ENCODE data around the gene CYB561D1.

Gene CYB561D1

GRCh38 chr1:109479311-109479710, 14.6 kb upstream of the CYB561D1 start:
- Histone ChIP-seq H3K9me3 (ENCODE audit: control insufficient read depth in 1 of 2, low read length in 2 of 2) (no peaks in the 10 kb centered on the region), H3K27me3 (ENCODE audit: control insufficient read depth in 1 of 2, insufficient read depth in 2 of 2, low read length in 2 of 2) (peaks cover 0 to 8% of the 10 kb centered on the region in 2 donors), H3K36me3 (ENCODE audit: control insufficient read depth in 1 of 2, insufficient read depth in 2 of 2, low read length in 2 of 2) (no peaks in the 10 kb centered on the region), H3K4me3 (ENCODE audit: low read depth in 1 of 2, low read length in 2 of 2) (no peak overlapping the region), H3K27ac (ENCODE audit: low read depth, low read length) (no peak overlapping the region), H3K4me1 (ENCODE audit: control insufficient read depth in 1 of 2, insufficient read depth in 2 of 2, low read length in 2 of 2) (peaks cover 6 to 10% of the 10 kb centered on the region in 2 donors), H3K9ac (ENCODE audit: low read depth in 1 of 2, low read length in 2 of 2) (no peak overlapping the region)

- H3K27ac ChIP-seq (ENCODE audit: low read depth, low read length) = no peak overlapping the region
- H3K27me3 ChIP-seq (ENCODE audit: control insufficient read depth in 1 of 2, insufficient read depth in 2 of 2, low read length in 2 of 2) = peaks cover 0 to 8% of the 10 kb centered on the region in 2 donors
- no peaks in the 10 kb centered on the region for H3K9me3 ChIP-seq (ENCODE audit: control insufficient read depth in 1 of 2, low read length in 2 of 2)
- H3K36me3 ChIP-seq (ENCODE audit: control insufficient read depth in 1 of 2, insufficient read depth in 2 of 2, low read length in 2 of 2) = no peaks in the 10 kb centered on the region
- H3K4me1 ChIP-seq (ENCODE audit: control insufficient read depth in 1 of 2, insufficient read depth in 2 of 2, low read length in 2 of 2) = peaks cover 12 to 16% of the 10 kb centered on the region in 2 donors
- no peak overlapping the region for H3K9ac ChIP-seq (ENCODE audit: low read depth in 1 of 2, low read length in 2 of 2)
- H3K4me3 ChIP-seq (ENCODE audit: low read depth in 1 of 2, low read length in 2 of 2) = no peak overlapping the region
Observed at GRCh38 chr1:109479901-109480300, 14.0 kb upstream of the CYB561D1 start.

- Histone ChIP-seq H3K4me3 (ENCODE audit: low read depth in 1 of 2, low read length in 2 of 2) (no peak overlapping the region), H3K4me1 (ENCODE audit: control insufficient read depth in 1 of 2, insufficient read depth in 2 of 2, low read length in 2 of 2) (peaks cover 13 to 16% of the 10 kb centered on the region in 2 donors), H3K27ac (ENCODE audit: low read depth, low read length) (no peak overlapping the region), H3K36me3 (ENCODE audit: control insufficient read depth in 1 of 2, insufficient read depth in 2 of 2, low read length in 2 of 2) (no peaks in the 10 kb centered on the region), H3K9me3 (ENCODE audit: control insufficient read depth in 1 of 2, low read length in 2 of 2) (no peaks in the 10 kb centered on the region), H3K27me3 (ENCODE audit: control insufficient read depth in 1 of 2, insufficient read depth in 2 of 2, low read length in 2 of 2) (peaks cover 0 to 8% of the 10 kb centered on the region in 2 donors), H3K9ac (ENCODE audit: low read depth in 1 of 2, low read length in 2 of 2) (no peak overlapping the region)
Observed at GRCh38 chr1:109481646-109482045, 12.2 kb upstream of the CYB561D1 start.

GRCh38 chr1:109482242-109482641, 11.7 kb upstream of the CYB561D1 start:
- Histone ChIP-seq H3K9ac (ENCODE audit: low read depth in 1 of 2, low read length in 2 of 2) (no peak overlapping the region), H3K27me3 (ENCODE audit: control insufficient read depth in 1 of 2, insufficient read depth in 2 of 2, low read length in 2 of 2) (peaks cover 0 to 8% of the 10 kb centered on the region in 2 donors), H3K4me1 (ENCODE audit: control insufficient read depth in 1 of 2, insufficient read depth in 2 of 2, low read length in 2 of 2) (peaks cover 13 to 16% of the 10 kb centered on the region in 2 donors), H3K36me3 (ENCODE audit: control insufficient read depth in 1 of 2, insufficient read depth in 2 of 2, low read length in 2 of 2) (no peaks in the 10 kb centered on the region), H3K4me3 (ENCODE audit: low read depth in 1 of 2, low read length in 2 of 2) (no peak overlapping the region), H3K27ac (ENCODE audit: low read depth, low read length) (no peak overlapping the region), H3K9me3 (ENCODE audit: control insufficient read depth in 1 of 2, low read length in 2 of 2) (no peaks in the 10 kb centered on the region)

GRCh38 chr1:109482791-109483671, 10.9 kb upstream of the CYB561D1 start:
- Histone ChIP-seq H3K9me3 (ENCODE audit: control insufficient read depth in 1 of 2, low read length in 2 of 2) (no peaks in the 10 kb centered on the region), H3K9ac (ENCODE audit: low read depth in 1 of 2, low read length in 2 of 2) (peak overlapping the region in 1 of 2 donors; percentile 12), H3K4me3 (ENCODE audit: low read depth in 1 of 2, low read length in 2 of 2) (peak overlapping the region; percentile 86 to 90), H3K4me1 (ENCODE audit: control insufficient read depth in 1 of 2, insufficient read depth in 2 of 2, low read length in 2 of 2) (peaks cover 13 to 16% of the 10 kb centered on the region in 2 donors), H3K27me3 (ENCODE audit: control insufficient read depth in 1 of 2, insufficient read depth in 2 of 2, low read length in 2 of 2) (peaks cover 0 to 5% of the 10 kb centered on the region in 2 donors), H3K36me3 (ENCODE audit: control insufficient read depth in 1 of 2, insufficient read depth in 2 of 2, low read length in 2 of 2) (peaks cover 0 to 4% of the 10 kb centered on the region in 2 donors), H3K27ac (ENCODE audit: low read depth, low read length) (no peak overlapping the region)

GRCh38 chr1:109483672-109484518, 10.0 kb upstream of the CYB561D1 start, which contains the start of gene ATXN7L2:
ATXN7L2 (plus strand) TSS chr1:109483905; CDS start chr1:109483954, 49 bp downstream.
- Histone ChIP-seq H3K4me3 (ENCODE audit: low read depth in 1 of 2, low read length in 2 of 2) (peak within 1 kb of the TSS; percentile 90 to 96), H3K4me1 (ENCODE audit: control insufficient read depth in 1 of 2, insufficient read depth in 2 of 2, low read length in 2 of 2) (peaks cover 13 to 16% of the 10 kb centered on the region in 2 donors), H3K27ac (ENCODE audit: low read depth, low read length) (peak within 1 kb of the TSS; percentile 92), H3K36me3 (ENCODE audit: control insufficient read depth in 1 of 2, insufficient read depth in 2 of 2, low read length in 2 of 2) (peaks cover 0 to 8% of the 10 kb centered on the region in 2 donors), H3K9me3 (ENCODE audit: control insufficient read depth in 1 of 2, low read length in 2 of 2) (no peaks in the 10 kb centered on the region), H3K27me3 (ENCODE audit: control insufficient read depth in 1 of 2, insufficient read depth in 2 of 2, low read length in 2 of 2) (peaks cover 0 to 5% of the 10 kb centered on the region in 2 donors), H3K9ac (ENCODE audit: low read depth in 1 of 2, low read length in 2 of 2) (peak within 1 kb of the TSS; percentile 34 to 72)

GRCh38 chr1:109484519-109484975, 9.3 kb upstream of the CYB561D1 start:
- peak overlapping the region; percentile 34 to 72 for H3K9ac ChIP-seq (ENCODE audit: low read depth in 1 of 2, low read length in 2 of 2)
- H3K4me3 ChIP-seq (ENCODE audit: low read depth in 1 of 2, low read length in 2 of 2) = peak overlapping the region; percentile 70 to 96
- H3K27me3 ChIP-seq (ENCODE audit: control insufficient read depth in 1 of 2, insufficient read depth in 2 of 2, low read length in 2 of 2) = peaks cover 0 to 5% of the 10 kb centered on the region in 2 donors
- peaks cover 0 to 11% of the 10 kb centered on the region in 2 donors for H3K36me3 ChIP-seq (ENCODE audit: control insufficient read depth in 1 of 2, insufficient read depth in 2 of 2, low read length in 2 of 2)
- H3K27ac ChIP-seq (ENCODE audit: low read depth, low read length) = no peak overlapping the region
- H3K9me3 ChIP-seq (ENCODE audit: control insufficient read depth in 1 of 2, low read length in 2 of 2) = no peaks in the 10 kb centered on the region
- peaks cover 13 to 16% of the 10 kb centered on the region in 2 donors for H3K4me1 ChIP-seq (ENCODE audit: control insufficient read depth in 1 of 2, insufficient read depth in 2 of 2, low read length in 2 of 2)

GRCh38 chr1:109485001-109485400, 8.9 kb upstream of the CYB561D1 start:
- H3K9me3 ChIP-seq (ENCODE audit: control insufficient read depth in 1 of 2, low read length in 2 of 2) = no peaks in the 10 kb centered on the region
- H3K4me1 ChIP-seq (ENCODE audit: control insufficient read depth in 1 of 2, insufficient read depth in 2 of 2, low read length in 2 of 2) = peaks cover 13 to 16% of the 10 kb centered on the region in 2 donors
- H3K36me3 ChIP-seq (ENCODE audit: control insufficient read depth in 1 of 2, insufficient read depth in 2 of 2, low read length in 2 of 2) = peaks cover 0 to 11% of the 10 kb centered on the region in 2 donors
- peak overlapping the region in 1 of 2 donors; percentile 72 for H3K9ac ChIP-seq (ENCODE audit: low read depth in 1 of 2, low read length in 2 of 2)
- peak overlapping the region; percentile 70 to 96 for H3K4me3 ChIP-seq (ENCODE audit: low read depth in 1 of 2, low read length in 2 of 2)
- peaks cover 0 to 5% of the 10 kb centered on the region in 2 donors for H3K27me3 ChIP-seq (ENCODE audit: control insufficient read depth in 1 of 2, insufficient read depth in 2 of 2, low read length in 2 of 2)
- H3K27ac ChIP-seq (ENCODE audit: low read depth, low read length) = no peak overlapping the region

- H3K4me3 ChIP-seq (ENCODE audit: low read depth in 1 of 2, low read length in 2 of 2) = no peak overlapping the region
- no peak overlapping the region for H3K9ac ChIP-seq (ENCODE audit: low read depth in 1 of 2, low read length in 2 of 2)
- H3K27me3 ChIP-seq (ENCODE audit: control insufficient read depth in 1 of 2, insufficient read depth in 2 of 2, low read length in 2 of 2) = peaks cover 0 to 2% of the 10 kb centered on the region in 2 donors
Observed at GRCh38 chr1:109487261-109487660, 6.6 kb upstream of the CYB561D1 start.

More at GRCh38 chr1:109487261-109487660, 6.6 kb upstream of the CYB561D1 start:
- Histone ChIP-seq H3K36me3 (ENCODE audit: control insufficient read depth in 1 of 2, insufficient read depth in 2 of 2, low read length in 2 of 2) (peaks cover 0 to 11% of the 10 kb centered on the region in 2 donors), H3K9me3 (ENCODE audit: control insufficient read depth in 1 of 2, low read length in 2 of 2) (no peaks in the 10 kb centered on the region), H3K4me1 (ENCODE audit: control insufficient read depth in 1 of 2, insufficient read depth in 2 of 2, low read length in 2 of 2) (peaks cover 13 to 16% of the 10 kb centered on the region in 2 donors), H3K27ac (ENCODE audit: low read depth, low read length) (no peak overlapping the region)
